ENCODE results near the gene MEN1. TPM values are rescaled to one million over a fixed set of nuclear protein-coding genes. Genes with fewer than 3 reads are reported as not detected.

Gene MEN1
- total and polyA plus RNA-seq, 2 of the 13 experiments (the other 11 are each of a cell fraction or from before 2014, with no cell fraction given): 20.5 to 27.3 TPM

DNA sequence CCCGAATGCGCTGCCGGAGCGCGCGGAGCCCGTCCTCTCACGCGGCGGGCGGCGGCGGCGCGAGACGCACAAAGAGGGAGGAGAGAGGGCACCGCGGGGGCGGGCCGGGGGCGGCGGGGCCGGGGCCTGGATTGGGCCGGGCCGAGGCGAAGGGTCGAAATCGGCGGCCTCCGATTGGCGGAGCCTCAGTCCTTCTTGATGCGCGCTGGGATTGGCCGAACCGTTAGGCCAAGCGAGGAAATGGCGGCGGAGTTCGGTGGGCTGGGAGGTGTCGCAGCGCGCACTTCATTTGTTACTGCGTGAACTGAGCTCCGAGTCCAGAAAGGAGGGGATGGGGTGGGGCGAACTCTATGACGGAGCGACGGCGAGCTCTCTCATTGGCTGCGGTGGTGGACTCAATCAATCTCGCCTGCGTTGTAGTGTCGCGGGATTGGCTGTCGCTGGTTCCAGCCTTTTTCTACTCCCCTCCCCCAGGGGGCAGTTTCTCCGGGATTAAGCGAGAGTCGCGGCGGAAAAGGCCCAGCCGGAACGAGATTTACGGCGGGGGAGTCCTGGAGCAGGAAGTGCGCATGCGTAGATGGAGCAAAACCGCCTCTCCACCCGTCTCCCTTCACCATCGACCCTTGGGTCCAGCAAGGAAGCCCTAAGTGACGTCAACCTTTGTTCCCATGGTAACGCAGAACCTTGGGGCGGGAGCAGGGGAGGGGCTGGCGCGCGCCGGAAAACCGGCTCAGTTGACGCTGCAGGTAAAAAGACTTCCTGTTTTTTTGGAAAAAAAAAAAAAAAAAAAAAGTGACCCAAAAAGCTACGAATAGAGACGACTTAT is 31.7 kb downstream of the MEN1 start, which contains the start of gene SF1 (continued):
- TF ChIP-seq PTBP1 (IDR thresholded peaks at IDR 0.05; ENCODE audit: low read depth, low read length, poor library complexity, severe bottlenecking): no peak
- peak; percentile 10; the same call in 1 of the 2 replicates for TF ChIP-seq MIXL1 (CRISPR knock-in tag; IDR thresholded peaks at IDR 0.05)
- TF ChIP-seq, protein P1, sequence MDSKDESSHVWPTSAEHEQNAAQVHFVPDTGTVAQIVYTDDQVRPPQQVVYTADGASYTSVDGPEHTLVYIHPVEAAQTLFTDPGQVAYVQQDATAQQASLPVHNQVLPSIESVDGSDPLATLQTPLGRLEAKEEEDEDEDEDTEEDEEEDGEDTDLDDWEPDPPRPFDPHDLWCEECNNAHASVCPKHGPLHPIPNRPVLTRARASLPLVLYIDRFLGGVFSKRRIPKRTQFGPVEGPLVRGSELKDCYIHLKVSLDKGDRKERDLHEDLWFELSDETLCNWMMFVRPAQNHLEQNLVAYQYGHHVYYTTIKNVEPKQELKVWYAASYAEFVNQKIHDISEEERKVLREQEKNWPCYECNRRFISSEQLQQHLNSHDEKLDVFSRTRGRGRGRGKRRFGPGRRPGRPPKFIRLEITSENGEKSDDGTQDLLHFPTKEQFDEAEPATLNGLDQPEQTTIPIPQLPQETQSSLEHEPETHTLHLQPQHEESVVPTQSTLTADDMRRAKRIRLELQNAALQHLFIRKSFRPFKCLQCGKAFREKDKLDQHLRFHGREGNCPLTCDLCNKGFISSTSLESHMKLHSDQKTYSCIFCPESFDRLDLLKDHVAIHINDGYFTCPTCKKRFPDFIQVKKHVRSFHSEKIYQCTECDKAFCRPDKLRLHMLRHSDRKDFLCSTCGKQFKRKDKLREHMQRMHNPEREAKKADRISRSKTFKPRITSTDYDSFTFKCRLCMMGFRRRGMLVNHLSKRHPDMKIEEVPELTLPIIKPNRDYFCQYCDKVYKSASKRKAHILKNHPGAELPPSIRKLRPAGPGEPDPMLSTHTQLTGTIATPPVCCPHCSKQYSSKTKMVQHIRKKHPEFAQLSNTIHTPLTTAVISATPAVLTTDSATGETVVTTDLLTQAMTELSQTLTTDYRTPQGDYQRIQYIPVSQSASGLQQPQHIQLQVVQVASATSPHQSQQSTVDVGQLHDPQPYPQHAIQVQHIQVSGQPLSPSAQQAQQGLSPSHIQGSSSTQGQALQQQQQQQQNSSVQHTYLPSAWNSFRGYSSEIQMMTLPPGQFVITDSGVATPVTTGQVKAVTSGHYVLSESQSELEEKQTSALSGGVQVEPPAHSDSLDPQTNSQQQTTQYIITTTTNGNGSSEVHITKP (CRISPR knock-in tag; IDR thresholded peaks at IDR 0.05; ENCODE audit: low read depth): 0 out of 2 replicates have a peak, but pooled peaks have one; percentile 48
- TF ChIP-seq NFE2L2 (IDR thresholded peaks at IDR 0.05; ENCODE audit: low read length): no peak
- TF ChIP-seq, protein P2, sequence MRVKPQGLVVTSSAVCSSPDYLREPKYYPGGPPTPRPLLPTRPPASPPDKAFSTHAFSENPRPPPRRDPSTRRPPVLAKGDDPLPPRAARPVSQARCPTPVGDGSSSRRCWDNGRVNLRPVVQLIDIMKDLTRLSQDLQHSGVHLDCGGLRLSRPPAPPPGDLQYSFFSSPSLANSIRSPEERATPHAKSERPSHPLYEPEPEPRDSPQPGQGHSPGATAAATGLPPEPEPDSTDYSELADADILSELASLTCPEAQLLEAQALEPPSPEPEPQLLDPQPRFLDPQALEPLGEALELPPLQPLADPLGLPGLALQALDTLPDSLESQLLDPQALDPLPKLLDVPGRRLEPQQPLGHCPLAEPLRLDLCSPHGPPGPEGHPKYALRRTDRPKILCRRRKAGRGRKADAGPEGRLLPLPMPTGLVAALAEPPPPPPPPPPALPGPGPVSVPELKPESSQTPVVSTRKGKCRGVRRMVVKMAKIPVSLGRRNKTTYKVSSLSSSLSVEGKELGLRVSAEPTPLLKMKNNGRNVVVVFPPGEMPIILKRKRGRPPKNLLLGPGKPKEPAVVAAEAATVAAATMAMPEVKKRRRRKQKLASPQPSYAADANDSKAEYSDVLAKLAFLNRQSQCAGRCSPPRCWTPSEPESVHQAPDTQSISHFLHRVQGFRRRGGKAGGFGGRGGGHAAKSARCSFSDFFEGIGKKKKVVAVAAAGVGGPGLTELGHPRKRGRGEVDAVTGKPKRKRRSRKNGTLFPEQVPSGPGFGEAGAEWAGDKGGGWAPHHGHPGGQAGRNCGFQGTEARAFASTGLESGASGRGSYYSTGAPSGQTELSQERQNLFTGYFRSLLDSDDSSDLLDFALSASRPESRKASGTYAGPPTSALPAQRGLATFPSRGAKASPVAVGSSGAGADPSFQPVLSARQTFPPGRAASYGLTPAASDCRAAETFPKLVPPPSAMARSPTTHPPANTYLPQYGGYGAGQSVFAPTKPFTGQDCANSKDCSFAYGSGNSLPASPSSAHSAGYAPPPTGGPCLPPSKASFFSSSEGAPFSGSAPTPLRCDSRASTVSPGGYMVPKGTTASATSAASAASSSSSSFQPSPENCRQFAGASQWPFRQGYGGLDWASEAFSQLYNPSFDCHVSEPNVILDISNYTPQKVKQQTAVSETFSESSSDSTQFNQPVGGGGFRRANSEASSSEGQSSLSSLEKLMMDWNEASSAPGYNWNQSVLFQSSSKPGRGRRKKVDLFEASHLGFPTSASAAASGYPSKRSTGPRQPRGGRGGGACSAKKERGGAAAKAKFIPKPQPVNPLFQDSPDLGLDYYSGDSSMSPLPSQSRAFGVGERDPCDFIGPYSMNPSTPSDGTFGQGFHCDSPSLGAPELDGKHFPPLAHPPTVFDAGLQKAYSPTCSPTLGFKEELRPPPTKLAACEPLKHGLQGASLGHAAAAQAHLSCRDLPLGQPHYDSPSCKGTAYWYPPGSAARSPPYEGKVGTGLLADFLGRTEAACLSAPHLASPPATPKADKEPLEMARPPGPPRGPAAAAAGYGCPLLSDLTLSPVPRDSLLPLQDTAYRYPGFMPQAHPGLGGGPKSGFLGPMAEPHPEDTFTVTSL (CRISPR knock-in tag; IDR thresholded peaks at IDR 0.05; ENCODE audit: borderline replicate concordance): no peak
- no peak for TF ChIP-seq ZNF205 (CRISPR knock-in tag; IDR thresholded peaks at IDR 0.05)
- no peak for TF ChIP-seq ATAD3A (CRISPR knock-in tag; IDR thresholded peaks at IDR 0.05)
- TF ChIP-seq HOXA5 (CRISPR knock-in tag; IDR thresholded peaks at IDR 0.05): 0 out of 2 replicates have a peak, but pooled peaks have one; percentile 15
- TF ChIP-seq MAFG (CRISPR knock-in tag; IDR thresholded peaks at IDR 0.05): no peak
- TF ChIP-seq KMT2B (CRISPR knock-in tag; IDR thresholded peaks at IDR 0.05): 0 out of 2 replicates have a peak, but pooled peaks have one; percentile 40
- TF ChIP-seq KDM2A (CRISPR knock-in tag; IDR thresholded peaks at IDR 0.05; ENCODE audit: borderline replicate concordance, low read depth): 0 out of 2 replicates have a peak, but pooled peaks have one; percentile 35
- TF ChIP-seq, protein P3, sequence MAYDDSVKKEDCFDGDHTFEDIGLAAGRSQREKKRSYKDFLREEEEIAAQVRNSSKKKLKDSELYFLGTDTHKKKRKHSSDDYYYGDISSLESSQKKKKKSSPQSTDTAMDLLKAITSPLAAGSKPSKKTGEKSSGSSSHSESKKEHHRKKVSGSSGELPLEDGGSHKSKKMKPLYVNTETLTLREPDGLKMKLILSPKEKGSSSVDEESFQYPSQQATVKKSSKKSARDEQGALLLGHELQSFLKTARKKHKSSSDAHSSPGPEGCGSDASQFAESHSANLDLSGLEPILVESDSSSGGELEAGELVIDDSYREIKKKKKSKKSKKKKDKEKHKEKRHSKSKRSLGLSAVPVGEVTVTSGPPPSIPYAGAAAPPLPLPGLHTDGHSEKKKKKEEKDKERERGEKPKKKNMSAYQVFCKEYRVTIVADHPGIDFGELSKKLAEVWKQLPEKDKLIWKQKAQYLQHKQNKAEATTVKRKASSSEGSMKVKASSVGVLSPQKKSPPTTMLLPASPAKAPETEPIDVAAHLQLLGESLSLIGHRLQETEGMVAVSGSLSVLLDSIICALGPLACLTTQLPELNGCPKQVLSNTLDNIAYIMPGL (CRISPR knock-in tag; IDR thresholded peaks at IDR 0.05; ENCODE audit: borderline replicate concordance in 1 of 2, low read depth in 1 of 2): peak; percentile 38 to 64; a peak in 2 of 4 replicates

Measured in HepG2 (cell line).